Measurements from ENCODE around the gene HK1.
"Not testable (repeated sequence)": the region's sequence is repeated elsewhere in the genome, so short reads cannot be mapped to it uniquely, and the experiment has no call there.

HK1 gene

DNA sequence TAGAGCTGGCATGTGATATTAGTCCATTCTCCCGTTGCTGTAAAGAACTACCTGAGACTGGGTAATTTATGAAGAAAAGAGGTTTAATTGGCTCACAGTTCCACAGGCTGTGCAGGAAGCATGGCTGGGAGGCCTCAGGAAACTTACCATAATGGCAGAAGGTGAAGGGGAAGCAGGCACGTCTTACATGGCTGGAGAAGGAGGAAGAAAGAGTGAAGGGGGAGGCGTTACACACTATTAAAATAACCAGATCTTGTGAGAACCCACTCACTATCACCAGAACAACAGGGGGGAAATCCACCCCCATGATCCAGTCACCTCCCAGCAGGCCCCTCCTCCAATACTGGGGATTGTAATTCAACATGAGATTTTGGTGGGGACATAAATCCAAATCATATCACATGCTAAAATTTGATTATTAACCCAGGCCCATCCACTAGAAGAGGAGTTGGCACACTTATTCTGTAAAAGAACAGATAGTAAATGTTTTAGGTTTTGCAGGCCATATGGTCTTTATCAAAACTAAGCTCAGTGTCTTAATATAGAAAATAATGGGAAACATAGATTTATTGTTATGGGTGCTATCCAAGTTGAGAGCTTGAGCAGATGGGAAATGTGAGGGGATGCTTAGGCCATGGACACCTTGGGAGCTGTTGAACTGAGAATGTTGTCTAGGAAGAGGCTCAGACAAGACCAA lies 18.6 kb upstream of the HK1 start:
- DNase-seq (ENCODE audit: low spot score), result no peak

DNA sequence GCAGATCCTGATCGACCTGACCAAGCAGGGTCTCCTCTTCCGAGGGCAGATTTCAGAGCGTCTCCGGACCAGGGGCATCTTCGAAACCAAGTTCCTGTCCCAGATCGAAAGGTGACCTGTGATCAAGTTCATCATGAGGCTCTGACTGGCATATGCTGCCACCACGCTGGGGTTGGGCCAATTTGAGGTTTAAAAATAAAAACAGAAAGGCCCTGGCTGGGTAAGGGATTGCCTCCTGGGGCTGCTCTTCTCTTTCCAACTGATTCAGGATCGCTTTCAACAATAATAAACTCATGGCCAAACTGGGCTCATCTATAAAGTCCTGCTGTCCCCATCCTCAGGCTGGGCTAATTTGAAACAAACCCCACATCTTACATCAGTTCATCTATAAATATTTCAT lies 17.1 kb upstream of the HK1 start:
- DNase-seq (ENCODE audit: low spot score), result no peak

DNA sequence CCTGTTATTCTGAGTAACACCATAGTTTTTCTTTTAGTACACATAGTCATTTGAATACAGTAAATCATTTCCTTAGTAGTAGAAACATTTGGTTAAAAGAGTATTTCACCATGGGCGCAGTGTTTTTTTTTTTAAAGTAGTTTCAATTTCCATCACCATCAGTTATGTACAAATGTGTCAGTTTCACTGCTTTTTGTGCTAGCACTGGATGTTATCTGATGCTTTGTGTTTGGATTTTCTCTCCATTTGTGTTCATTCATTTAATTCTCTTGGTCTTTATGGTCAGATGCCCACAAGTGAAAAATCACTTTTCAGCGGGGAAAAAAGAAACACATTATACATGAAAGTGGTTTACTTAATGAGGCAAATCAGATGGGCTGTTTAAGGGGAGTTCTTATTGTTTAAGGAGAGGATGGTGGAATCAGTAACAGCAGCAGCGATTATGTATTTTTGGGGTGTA lies 16.0 kb upstream of the HK1 start:
- no peak for DNase-seq (ENCODE audit: low spot score)

DNA sequence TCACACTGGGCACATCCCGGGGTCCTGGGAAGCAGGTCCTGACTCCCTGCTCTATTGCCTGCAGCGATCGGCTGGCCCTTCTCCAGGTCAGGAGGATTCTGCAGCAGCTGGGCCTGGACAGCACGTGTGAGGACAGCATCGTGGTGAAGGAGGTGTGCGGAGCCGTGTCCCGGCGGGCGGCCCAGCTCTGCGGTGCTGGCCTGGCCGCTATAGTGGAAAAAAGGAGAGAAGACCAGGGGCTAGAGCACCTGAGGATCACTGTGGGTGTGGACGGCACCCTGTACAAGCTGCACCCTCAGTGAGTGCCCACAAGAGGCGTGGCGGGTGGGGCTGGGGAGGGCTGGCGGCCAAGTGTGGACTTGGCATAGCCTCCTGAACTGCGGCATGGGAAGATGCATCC lies 12.8 kb upstream of the HK1 start:
- DNase-seq (ENCODE audit: low spot score), result no peak

DNA sequence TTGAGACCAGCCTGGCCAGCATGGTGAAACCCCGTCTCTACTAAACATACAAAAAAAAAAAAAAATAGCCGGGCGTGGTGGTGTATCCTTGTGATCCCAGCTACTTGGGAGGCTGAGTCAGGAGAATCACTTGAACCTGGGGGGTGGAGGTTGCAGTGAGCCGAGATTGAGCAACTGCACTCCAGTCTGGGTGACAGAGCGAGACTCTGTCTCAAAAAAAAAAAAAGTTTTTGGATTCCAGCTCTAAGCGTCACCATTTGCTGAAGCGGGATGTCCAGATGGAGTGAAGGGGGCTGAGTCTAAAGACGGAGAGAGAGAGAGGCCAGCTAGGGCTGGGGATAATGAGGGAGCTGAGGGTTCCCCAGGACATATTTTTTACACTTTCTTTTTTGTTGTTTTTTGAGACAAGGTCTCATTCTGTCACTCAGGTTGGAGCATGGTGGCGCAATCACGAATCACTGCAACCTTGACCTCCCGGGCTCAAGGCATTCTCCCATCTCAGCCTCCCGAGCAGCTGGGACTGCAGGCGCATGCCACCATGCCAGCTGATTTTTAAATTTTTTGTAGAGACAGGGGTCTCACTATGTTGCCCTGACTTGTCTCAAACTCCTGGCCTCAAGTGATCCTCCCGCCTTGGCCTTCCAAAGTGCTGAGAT lies 9.4 kb upstream of the HK1 start:
- no peak for DNase-seq (ENCODE audit: low spot score)

DNA sequence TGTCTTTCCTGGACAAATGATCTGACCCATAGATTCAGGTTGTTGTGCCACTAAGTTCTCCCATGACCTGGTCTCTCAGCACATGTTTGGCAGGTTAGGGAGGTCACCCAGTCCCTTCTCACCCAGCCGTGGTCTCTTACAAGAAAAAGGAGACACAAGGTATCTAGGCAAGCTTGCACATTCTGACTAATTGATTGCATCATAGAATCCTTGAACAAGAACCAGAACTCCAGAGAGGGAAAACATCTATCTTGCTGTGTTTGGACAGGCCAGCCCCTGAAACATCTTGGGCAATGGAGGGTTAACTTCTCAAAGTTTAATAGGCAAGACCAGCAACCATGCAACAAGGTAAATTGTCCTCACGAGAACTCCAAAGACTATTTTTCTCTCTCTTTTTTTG lies 8.5 kb upstream of the HK1 start:
- no peak for DNase-seq (ENCODE audit: low spot score)

DNA sequence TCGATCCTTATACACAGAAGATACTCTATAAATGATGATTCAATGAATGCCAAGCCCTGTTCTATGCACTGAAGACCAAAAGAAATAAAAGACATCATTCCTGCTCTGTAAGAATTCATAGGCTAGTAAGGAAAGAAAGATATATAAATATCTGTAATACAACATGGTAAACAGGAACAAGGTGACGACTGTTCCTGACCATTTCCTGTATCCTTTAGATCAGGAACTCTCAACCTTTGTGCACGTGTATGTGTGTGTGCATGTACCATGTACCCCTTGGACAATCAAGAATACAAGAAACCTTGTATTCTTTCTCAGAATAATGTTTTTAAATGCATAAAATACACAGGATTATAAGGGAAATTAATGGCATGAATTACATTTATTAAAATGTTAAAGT lies 7.3 kb upstream of the HK1 start:
- no peak for DNase-seq (ENCODE audit: low spot score)

DNA sequence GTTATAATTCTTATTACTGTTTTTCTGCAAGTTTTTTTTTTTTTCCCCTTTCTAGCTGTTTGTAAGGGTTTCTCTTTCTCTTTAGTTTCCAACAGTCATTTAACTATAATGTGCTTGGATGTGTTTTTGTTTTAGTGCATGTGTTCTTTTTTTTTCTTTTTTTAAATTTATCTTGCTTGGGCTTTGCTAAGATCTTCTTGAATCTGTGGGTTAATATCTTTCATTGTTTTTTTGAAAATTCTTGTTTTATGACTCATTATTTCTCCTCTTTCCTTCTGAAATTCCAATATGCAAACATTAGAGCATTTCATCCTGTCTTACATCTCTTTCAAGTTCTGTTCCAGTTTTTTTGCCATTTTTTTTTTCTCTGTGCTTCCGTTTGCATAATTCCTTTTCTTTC lies 5.7 kb upstream of the HK1 start:
- DNase-seq (ENCODE audit: low spot score), result no peak

DNA sequence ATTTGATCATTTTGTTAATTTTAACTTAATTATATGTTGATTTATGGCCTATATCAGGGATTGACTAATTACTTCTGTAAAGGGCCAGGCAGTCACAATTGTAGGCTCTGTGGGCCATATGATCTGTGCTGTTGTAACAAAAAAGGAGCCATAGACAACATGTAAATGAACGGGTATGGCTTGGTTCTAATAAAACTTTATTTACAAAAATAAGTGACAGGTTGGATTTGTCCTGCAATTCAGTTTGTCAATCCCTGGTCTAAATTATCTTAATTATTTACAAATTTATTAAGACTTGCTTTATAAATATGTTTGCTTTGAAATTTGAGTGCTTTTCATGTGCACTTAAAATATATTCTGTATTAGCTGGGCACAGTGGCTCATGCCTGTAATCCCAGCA lies 2.9 kb upstream of the HK1 start:
- no peak for DNase-seq (ENCODE audit: low spot score)

DNA sequence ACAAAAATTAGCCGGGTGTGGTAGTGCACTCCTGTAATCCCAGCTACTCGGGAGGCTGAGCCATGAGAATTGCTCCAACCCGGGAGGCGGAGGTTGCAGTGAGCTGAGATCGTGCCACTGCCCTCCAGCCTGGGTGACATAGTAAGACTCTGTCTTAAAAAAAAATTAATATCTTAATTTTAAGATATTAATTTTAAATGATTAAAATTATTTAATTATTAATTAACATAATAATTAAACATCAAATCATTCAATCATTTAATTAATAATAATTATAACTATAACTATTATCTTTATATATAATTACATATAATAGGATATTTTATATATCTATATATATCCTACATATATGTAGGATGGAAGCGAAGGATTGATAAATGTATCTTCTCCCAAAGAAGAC lies 1.8 kb upstream of the HK1 start:
- no peak for DNase-seq (ENCODE audit: low spot score)

DNA sequence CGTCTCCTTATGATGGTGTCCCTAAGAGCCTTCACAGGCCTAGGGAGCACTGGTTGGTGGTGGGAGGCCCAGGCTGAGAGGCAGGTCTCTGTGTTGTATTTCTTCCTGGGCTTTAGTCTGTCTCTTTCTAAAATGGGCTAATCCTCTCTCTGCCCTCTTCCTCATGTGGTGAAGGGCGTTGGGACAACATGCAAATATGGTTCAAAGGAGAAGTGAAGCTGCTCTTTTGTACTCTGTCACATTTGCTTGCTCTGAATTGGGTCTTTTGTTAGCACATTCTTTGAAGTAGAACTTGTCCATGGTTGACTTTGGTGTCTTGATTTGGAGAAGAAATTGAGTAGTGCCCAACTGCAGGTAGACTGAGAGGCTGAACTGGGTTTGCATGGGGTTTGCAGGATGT lies 814 bp downstream of the HK1 start:
- no peak for DNase-seq (ENCODE audit: low spot score)

DNA sequence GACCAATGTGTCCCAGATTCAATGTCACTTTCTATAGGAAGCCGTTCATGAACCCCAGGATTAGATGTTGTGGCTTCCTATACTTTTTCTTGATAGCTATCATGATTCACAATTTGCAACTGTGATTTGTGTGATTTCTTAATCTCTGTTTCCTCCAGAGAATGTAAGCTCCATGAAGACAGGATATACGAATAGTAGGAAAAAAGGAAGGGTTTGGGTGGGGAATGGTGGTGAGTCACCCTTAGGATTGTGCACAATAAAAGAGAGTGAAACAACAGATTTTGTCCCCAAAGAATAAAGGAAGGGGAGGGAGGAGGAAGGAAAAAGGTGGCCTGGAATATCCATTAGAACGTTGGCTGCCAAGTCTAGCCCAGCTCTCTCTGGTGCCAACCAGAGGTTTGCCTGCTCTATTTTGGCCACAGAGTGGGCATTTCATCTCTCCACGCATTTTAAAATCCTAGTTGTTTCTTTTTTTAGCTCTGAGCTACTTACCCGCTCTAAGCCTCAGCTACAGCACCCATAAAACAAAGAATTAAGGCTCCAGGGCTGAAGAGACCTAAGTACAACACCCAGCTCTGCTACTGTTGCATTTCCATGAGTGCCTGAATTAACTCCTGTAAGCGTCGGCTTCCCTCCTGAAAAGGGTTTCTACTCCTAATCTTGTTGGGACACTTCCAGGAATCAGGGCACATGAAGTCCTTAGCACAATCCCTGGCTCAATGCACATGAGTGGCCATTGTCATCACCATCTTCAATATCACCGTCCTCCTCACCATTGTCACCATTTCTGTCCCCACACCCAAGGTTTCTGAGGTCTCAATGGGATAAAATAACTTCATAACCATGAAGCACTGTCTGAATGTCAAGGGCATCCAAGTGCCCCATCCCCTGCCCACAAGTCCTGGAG lies 3.5 kb downstream of the HK1 start:
- DNase-seq (ENCODE audit: low spot score), result no peak

DNA sequence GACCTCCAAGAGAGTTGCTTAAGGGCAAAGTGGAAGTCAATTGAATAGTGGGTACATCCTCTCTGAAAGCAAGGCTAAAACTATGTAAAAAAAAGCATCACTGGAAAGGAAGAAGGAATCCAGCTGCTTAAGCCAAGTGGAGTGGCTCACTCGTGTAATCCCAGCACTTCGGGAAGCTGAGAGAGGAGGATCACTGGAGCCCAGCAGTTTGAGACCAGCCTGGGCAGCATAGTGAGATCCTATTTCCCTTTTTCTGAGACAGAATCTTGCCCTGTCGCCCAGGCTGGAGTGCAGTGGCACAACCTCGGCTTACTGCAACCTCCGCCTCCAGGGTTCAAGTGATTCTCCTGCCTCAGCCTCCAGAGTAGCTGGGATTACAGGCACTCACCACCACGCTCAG lies 6.1 kb downstream of the HK1 start:
- DNase-seq (ENCODE audit: low spot score), result not testable (repeated sequence)

DNA sequence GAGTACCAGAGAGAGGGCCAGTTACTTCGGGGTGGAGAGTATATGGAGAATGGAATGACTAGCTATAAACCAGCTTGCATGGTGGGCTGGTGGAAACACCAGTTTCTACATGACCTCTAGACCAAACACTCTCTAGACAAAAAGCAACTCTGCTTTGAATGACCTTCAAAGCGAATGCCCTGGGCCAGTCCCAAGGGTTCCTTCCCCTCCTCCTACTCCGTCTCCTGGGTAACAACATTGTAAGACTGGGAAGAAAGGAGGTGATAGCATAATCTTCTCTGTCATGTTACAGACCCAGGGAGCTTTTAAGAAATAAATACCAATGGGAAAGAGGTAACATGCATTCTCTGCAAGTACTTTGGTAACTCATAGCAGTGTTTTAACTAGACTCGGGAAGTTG lies 7.4 kb downstream of the HK1 start:
- DNase-seq (ENCODE audit: low spot score), result no peak

DNA sequence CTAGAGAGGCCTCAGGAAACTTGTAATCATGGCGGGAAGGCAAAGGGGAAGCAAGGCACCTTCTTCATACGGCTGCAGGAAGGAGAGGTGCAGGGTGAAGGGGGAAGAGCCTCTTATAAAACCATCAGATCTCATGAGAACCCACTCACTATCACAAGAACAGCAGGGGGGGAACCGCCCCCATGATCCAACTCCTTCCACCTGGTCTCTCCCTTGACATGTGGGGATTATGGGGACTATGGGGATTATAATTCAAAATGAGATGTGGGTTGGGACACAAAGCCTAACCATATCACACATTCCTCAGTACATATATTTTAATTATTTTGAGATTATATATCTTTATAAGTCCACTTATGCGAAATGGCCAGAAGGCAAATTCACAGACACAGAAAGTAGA lies 8.9 kb downstream of the HK1 start:
- DNase-seq (ENCODE audit: low spot score), result no peak

DNA sequence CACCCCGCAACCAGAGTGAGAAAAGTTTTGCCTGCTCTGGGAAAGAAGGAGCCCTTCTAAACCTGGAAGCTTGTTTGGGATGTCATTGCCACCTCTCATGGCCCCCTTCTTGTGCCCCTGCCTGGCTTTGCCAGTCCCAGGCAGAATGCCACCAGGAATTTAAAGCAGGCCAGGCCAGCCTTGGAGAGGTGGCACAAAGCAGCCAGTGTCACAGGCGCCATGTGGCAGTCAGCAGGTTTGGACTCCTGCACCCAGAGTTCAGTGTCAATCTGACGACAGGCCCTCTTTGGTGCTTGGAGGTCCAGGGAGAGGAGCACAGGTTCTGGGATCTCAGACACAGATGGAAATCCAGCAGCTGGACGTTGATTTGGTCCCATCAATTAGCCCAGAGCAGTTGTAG lies 12.7 kb downstream of the HK1 start:
- no peak for DNase-seq (ENCODE audit: low spot score)

DNA sequence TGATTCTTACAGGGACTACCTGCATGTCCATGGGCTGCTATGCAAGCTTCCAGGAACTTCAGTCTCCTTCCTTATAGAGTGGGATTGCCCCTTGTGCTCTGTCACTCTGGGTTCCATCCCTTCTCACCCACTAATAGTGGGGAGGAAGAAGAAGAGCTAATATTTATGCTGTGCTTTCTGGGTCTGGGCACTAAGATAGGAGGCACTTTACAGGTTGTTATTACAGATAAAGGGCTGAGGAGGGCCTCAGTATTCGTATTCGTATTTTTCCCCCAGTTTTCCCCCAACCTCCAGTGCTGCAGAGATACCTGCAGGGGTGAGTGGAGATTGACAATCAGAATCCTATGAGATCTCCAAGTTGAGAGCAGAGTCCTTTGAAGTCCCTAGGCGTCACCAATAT lies 14.2 kb downstream of the HK1 start:
- no peak for DNase-seq (ENCODE audit: low spot score)

DNA sequence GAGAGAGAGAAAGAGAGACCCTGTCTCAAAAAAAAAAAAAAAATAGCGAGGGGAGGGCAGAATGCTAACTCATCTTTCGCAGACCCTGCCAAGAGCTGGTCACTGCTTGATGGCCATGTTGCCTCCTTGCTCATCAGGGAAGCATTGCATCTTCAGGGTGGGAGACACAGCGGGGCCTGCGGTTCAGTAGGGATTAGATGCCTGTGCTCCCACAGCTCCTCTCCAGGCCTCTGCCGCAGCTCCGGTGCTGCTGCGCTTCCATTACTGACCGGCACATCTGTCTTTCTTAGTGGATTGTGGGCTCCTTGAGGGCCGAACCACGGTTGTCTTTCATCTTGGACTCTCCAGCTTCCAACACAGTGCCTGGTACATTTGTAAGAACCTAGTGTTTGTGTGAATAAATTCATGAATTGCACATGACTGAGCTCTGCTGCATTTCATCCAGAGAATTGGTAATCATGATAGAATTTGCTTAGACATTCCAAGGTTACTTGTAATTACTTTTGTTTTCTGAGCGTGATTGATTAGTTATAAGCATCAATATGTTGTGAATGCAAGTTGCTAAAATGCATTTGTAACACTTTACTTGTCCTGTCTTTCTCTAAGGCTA lies 16.8 kb downstream of the HK1 start:
- no peak for DNase-seq (ENCODE audit: low spot score)

DNA sequence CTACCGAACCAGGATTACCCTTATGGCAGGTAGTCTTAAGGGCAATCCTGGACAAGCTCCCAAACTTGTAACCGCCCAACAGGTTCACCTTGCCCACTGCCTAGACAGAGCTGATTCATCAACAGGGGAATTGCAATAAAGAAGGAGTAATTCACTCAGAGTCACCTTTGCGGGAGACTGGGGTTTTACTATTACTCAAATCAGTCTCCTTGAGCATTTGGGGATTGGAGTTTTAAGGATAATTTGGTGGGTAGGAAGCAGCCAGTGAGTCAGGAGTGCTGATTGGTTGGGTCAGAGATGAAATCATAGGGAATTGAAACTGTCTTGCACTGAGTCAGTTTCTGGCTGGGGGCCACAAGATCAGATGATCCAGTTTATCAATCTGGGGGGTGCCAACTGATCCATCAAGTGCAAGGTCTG lies 25.3 kb downstream of the HK1 start:
- no peak for DNase-seq (ENCODE audit: low spot score)

DNA sequence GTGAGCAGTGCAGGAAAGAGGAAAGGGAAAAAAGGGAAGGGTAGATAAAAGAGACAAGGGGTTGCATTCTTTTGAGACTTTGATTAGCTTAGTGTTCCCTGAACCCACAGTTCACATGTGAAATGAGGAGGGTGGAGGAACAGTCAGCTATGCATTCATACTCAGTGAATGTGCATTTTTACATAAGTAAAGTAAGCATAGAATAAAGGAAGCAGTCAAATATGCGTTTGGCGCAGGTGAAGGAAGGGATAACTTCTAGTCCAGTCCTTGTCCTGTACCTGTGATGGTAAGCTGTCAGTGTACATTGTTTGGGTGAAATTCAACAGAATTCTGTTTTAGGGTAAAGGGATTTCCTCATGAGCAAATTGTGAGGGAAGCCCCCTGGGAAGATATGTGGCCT lies 28.1 kb downstream of the HK1 start:
- DNase-seq (ENCODE audit: low spot score), result no peak

DNA sequence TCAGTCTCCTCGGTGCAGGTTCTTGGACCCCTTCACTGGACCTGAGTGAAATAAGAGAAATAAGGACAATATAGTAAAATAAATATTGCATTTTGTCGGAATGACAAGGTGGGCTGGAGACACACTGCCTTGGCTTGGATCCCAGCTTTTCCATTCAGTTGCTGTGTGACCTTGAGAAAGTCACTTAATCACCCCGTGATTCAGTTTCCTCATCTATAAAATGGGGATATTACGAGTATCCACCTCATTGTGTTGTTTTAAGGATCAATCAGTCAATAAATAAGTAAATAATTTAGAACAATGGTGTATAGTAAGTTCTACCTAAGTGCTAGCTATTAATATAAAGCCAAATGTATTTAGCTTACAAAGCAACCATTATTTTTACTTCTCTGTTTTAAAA lies 29.1 kb downstream of the HK1 start:
- DNase-seq (ENCODE audit: low spot score), result no peak

DNA sequence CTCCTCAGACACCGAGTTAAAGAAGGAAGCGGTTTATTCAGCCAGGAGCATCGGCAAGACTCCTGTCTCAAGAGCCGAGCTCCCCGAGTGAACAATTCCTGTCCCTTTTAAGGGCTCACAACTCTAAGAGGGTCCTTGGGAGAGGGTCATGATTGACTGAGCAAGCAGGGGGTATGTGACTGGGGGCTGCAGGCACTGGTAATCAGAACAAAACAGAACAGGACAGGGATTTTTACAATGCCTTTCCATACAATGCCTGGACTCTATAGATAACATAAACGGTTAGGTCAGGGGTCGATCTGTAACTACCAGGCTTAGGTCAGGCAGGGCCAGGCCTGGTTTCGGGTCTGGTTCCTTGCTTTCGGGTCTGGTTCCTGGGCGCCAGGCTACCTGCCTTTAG lies 30.0 kb downstream of the HK1 start:
- not testable (repeated sequence) for DNase-seq (ENCODE audit: low spot score)

DNA sequence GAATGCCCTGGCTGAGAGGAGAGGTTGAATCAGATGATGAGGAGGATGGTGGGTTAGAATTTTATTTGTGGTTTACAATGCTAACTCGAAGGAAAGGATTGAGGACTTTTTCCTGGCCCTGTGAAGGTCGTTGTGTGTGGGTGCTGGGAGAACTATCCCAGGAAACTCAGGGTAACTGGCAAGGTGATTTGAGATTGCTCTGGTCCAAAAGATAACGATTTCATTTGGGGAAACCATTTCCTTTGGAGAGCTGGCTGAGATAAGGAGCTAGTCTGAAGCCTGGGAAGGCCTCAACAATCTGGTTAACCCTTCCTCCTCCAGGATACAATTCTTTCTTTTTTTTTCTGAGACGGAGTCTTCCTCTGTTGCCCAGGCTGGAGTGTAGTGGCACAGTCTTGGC lies 33.0 kb downstream of the HK1 start:
- no peak for DNase-seq (ENCODE audit: low spot score)
